Uterus (tissue), 2 donors: Measurements from ENCODE around the gene SIRT6.

Source experiments
- CTCF ChIP-seq, 4 experiments: fragments of 200-600 bp in 2 of 4; fragments of 450-650 bp in 2 of 4; sonication (generic) in 2 of 4; IDR thresholded peaks; one replicate each; pipeline ENCODE4 v1.5.1; 2016 to 2019; ENCODE audit warnings: antibody characterized with exemption in 4 of 4, mild to moderate bottlenecking in 2 of 4, moderate library complexity in 1 of 4
- POLR2A ChIP-seq, 2 donors: fragments of 450-650 bp; IDR thresholded peaks; one replicate each; pipeline ENCODE4 v1.6.1; 2016; ENCODE audit warnings: antibody characterized with exemption in 2 of 2, mild to moderate bottlenecking in 1 of 2, moderate library complexity in 1 of 2

- TF ChIP-seq CTCF (IDR thresholded peaks at IDR 0.05) = no peak
- no peak for TF ChIP-seq POLR2A (IDR thresholded peaks at IDR 0.05)
Measured at GRCh38 chr19:4144666-4145249, 37.6 kb downstream of the SIRT6 start.
